GM19467 (cell line): ENCODE data around the gene IDH3B.

Source experiments
- ATAC-seq: cut with Tn5 transposase; IDR thresholded peaks from one replicate; pipeline ENCODE4 v1.9.1; 2021; ENCODE audit warnings: mild to moderate bottlenecking, moderate library complexity; ENCODE audit not compliant: unreplicated experiment

Gene IDH3B

DNA sequence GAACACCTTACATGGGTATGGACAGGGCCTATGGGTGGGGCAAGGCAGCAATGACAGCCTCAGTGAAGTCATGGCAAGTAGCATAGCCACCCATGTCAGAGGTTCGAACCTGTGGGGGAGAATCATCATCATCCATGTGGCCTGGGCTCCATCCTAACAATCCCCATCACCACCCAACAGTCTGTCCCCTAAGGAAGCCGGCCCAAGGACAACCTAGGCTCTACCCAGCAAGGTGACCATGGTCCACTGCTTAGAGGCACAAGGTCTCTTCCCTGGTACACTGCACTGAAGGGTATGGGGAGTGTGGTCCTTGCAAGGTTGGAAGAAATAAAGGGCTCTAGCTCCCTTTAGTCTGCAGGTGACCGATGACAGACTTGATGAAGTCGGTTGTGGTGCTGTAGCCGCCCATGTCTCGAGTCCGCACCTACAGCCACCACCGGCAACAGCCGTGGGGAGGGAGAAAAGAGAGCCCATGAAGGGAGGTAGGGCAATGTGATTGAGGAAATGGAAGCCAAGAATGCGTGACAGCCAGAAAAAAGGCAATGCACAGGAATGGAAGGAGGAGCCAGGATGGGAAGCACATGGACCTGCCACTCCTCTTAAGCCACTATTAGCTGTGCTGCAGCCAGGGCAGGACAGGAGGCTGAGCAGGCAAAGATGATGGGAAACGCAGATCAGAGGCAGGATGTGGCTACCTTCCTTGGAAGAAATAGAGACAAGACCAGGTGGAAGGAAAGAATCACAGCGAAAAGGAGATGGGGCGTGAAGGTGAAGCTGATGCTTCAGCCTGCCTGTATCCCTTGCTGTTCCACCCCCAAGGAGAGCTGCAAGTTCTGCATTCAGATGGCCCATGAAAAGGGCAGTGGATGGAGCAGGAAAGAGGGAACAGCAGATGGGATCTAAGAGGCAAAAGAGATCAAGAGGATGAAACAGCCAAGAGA, 5.3 kb downstream of the IDH3B start:
- ATAC-seq, result no peak

DNA sequence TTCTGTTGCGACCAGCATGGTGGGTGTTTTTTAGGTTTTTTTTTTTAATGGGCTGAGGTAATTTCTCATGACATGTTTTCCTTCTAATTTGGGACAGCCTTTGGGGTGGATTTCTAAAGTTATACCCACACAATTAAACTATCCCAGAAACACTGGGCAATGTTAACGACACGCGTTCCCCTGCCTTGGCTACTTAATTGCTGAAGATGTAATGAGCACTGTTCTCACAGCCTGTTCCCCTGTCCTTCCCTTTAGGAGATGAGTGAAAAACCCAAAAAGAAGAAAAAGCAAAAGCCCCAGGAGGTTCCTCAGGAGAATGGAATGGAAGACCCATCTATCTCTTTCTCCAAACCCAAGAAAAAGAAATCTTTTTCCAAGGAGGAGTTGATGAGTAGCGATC, 6.3 kb downstream of the IDH3B start:
- no peak for ATAC-seq

DNA sequence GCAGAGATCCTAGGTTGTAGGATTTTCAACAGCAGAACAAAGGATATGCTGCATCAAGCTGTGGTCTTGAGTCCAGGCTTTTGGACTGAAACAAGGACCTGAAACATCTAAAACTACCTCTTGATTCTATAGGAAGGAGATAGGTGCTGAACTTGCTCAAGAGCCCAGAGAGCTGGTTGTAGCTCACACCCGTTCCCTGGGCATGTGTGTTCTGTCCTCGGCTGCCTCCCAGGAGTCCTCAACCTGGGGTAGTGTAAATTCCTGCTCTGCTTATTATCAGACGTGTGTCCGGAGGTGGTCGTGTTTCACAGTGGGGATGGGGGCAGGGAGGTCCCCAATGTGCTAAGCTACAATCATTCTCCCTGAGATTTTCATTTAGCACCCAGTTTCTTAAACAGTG, 6.8 kb downstream of the IDH3B start:
- no peak for ATAC-seq

DNA sequence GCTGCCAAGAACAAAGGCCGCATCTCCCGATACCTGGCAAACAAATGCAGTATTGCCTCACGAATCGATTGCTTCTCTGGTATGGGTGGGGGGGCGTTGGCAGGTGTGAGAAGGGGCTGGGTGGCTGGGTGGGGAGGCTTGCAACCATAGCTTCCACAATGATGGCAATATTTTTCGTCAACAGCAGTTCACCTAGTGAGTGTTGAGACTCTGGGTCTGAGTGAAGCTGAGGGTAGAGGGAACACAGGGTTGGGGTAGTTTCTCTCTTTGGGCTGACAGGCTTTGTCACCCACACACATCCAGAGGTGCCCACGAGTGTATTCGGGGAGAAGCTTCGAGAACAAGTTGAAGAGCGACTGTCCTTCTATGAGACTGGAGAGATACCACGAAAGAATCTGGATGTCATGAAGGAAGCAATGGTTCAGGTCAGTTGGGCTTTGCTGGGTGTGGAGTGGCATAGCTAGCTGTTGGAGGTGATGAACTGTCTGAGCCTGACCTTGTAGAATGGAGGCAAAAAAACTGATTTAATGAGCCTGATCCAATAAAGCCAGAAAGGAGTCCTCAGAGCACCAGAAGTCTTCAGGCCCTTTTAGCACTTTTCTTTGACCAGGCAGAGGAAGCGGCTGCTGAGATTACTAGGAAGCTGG, 7.4 kb downstream of the IDH3B start:
- no peak for ATAC-seq

DNA sequence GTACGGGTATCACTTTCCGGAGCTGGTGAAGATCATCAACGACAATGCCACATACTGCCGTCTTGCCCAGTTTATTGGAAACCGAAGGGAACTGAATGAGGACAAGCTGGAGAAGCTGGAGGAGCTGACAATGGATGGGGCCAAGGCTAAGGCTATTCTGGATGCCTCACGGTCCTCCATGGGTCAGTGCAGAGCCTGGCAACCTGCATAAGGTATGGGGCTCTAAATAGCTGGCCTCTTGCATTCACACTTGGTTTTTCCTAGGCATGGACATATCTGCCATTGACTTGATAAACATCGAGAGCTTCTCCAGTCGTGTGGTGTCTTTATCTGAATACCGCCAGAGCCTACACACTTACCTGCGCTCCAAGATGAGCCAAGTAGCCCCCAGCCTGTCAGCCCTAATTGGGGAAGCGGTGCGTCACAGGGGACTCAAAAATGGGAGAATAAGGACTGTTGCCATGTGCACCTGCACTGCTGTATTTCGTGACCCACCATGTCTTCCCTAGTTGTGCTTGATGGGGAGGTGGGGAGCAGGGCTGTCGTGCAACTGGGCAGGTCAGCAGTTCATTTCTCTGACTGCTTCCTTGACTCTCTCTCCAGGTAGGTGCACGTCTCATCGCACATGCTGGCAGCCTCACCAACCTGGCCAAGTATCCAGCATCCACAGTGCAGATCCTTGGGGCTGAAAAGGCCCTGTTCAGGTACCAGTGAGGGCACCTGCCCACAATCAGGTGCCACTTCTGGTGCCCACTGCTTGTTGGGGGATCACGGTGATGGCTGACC, 8.5 kb downstream of the IDH3B start:
- no peak for ATAC-seq

DNA sequence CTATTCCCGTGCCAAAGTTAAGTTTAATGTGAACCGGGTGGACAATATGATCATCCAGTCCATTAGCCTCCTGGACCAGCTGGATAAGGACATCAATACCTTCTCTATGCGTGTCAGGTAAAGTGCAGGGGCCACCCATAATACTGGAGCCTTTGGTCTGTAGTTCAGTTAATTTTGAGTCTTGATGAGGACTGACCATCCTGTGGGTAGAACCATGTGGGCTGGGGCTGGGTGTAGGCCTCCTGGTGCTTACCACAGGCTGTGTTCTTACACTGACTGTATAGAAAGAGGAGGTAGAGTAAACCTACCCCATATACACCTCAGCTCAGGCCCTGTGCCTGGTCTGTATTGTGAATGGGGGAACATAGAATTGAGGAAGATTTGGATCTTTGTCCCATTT, 9.2 kb downstream of the IDH3B start:
- ATAC-seq, result no peak

DNA sequence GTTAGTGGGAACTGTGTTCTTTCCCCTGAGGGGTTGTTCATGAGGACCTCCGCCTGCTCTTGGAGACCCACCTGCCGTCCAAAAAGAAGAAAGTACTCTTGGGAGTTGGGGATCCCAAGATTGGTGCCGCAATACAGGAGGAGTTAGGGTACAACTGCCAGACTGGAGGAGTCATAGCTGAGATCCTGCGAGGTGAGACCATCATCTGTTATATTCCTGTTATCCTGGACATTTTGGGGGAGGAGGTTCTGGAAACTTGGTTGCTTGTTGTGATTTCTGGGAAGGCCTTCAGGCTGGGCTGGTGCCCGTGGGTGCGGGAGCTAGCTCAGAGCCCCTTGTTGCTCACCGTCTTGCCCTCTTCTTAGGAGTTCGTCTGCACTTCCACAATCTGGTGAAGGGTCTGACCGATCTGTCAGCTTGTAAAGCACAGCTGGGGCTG, 9.6 kb downstream of the IDH3B start:
- ATAC-seq, result no peak

DNA sequence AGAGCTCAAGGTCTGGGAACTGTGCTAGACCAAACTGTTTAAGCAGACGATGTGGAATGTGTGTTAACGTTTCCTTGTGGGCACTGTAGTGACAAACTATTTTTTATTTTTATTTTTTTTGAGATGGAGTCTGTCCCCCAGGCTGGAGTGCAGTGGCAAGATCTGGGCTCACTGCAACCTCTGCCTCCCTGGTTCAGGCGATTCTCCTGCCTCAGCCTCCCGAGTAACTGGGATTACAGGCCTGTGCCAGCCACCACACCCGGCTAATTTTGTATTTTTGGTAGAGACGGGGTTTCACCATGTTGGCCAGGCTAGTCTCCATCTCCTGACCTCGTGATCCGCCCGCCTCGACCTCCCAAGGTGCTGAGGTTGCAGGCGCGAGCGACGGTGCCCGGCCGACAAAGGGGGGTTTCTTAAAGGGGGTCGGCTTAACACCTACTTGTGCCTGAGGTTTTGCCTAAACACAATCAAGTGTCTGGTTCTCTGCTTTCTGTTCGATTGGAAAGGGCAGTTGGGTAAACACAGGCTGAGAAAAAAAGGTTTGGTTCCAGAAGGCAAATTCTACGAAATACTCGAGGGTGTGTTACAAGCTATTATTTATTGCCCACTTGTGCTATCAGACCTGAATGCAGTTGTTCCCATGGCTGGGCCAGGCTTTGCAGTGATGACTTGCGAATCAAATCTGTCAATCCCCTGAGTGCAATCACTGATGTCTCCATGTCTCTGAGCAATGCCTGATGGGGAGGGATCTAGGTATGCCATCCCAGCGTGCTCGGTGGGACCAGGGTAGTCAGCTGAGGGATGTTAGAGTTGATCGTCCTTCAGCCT, 10.2 kb downstream of the IDH3B start:
- no peak for ATAC-seq

DNA sequence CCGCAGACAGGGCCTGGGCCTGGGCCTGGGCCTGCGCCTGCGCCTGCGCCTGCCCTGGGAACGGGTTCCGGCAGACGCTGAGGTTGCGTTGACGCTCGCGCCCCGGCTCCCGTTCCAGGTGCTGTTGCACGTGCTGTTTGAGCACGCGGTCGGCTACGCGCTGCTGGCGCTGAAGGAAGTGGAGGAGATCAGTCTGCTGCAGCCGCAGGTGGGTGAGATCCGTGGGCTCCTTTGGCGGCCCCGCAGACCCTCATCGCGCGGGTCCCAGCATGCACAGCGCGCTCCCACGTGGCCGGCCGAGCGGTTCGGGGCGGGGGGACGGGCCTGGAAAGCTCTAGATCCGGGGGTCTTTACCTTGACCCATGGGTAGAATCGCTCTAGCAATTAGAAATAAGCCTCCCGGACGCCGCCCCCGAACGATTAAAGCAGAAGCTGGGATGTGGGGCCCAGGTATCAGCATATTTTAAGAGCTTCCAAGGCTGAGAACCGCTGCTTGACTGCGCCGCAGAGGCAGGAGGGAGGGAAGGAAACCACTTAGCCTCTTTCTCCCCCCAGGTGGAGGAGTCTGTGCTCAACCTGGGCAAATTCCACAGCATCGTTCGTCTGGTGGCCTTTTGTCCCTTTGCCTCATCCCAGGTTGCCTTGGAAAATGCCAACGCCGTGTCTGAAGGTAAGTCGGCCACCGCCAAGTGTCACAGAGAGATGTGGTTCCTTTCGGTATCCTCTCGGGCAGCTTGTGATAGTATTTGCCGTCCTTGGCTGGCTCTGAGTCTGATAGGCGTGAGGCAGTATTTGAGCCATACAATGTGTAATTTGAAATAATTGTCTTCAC, 11.1 kb downstream of the IDH3B start:
- ATAC-seq, result peak; percentile 32

DNA sequence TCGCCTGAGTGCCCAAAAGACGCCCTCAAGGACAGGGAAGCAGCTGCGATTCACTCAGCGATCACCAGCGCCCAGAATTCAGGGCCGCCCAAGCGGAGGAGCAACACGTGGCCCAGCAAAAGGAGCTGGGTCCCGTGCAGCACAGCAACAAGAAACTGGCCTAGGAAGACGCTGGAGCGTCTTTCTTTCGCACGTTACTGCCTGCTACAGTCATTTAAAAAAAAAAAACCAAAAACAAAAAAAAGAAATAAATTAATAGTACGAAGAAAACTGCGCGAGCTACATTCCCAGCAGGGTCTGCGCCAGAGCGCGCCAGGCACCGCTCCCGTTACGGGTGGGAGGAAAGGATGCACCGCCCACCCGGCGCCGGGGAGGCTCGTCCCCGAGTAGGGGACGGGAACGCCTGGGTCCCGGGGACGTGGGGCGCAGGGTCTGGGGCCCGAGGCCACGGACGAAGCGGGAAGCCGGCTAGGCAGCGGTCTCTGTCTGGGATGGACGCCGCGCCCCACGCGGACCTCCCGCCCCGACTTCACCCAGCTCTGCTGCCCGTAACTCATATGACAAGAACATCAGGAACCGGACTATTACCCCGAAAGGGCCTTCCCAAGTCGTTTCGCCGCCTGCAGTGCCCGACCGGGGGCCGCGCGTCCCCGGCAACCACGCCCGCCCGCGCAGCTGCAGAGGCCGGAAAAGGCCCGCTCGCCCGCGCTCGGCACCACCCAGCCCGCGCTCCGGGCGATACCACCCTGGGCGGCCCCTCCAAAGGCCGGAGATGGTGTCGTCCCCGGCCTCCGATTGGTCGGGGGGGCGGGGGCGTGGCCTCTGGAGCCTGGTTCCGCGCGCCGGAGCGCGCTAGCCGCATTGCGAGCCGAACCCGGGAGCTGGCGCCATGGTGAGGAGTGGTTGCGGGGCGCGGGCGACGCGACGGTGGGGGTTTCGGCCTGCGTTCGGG, 12.0 kb downstream of the IDH3B start, which contains the start of gene NOP56:
TSS of gene NOP56 (plus strand) at position 861 of the 952 bp plus-strand sequence. CDS start at position 890, 29 bp downstream.
- peak; percentile 79 for ATAC-seq

DNA sequence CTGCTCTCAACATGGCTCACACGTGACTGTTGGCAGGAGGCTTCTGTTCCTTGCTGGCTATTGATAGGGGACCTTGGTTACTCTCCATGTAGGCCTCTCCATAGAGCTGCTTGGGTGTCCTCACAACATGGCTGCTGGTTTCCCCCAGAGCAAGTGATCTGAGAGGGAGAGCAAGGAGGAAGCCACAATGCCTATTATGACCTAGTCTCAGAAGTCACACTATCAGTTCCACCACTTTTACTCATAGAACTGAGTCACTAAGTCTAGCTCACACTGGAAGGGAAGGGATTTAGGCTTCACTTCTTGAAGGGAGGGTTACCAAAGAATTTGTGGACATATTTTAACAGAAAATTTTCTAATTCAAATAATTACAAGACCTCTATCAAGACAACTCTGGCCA, 20.3 kb downstream of the IDH3B start:
- ATAC-seq, result no peak

DNA sequence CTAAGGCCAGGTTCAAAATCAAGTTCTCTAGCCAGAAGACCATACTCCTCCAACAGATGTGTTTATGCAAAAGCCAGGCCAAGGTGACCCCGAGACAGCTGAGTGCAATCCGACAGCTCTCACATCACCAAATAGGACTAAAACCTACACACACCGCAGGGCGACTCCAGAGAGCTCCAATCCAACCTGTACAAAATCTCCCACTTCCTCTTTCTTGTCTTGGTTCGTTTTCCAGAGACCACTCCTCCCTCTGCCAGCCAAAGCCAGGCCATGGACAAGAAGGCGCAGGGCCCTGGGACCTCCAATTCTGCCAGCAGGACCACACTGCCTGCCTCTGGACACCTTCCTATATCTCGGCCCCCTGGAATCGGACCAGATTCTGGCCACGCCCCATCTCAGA, 23.1 kb downstream of the IDH3B start:
- ATAC-seq, result no peak

DNA sequence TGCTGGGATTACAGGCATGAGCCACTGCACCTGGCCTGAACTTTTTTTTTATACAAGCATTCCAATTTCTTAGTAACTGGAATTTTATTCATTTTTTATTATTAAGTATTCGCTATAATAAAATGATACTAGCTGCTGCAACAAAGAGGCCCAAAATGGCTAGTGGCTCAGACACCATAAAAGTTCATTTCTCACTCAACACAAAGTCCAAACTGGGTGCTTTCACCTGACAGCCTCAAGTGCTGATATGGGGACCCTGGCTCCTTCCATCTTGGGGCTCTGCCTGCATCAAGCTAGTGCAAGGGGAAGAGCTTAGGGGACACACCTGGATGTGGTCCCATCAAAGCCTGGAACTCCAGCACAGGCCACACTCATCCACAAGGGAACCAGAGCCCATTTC, 23.8 kb downstream of the IDH3B start:
- ATAC-seq, result no peak

DNA sequence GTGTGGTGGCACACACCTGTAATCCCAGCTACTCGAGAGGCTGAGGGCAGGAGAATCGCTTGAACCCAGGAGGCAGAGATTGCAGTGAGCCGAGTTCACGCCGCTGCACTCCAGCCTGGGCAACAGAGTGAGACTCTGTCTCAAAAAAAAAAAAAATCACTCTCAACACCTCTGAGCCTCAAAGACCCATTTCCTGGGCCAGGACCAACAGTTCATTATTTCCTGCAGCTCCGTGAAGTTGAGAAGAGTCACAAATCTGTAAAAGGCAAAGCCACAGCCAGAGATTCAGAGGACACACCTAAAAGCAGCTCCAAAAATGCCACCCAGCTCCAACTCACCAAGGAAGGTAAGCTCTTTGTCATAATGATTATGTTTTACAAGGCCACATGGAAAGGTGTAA, 26.8 kb downstream of the IDH3B start:
- no peak for ATAC-seq

DNA sequence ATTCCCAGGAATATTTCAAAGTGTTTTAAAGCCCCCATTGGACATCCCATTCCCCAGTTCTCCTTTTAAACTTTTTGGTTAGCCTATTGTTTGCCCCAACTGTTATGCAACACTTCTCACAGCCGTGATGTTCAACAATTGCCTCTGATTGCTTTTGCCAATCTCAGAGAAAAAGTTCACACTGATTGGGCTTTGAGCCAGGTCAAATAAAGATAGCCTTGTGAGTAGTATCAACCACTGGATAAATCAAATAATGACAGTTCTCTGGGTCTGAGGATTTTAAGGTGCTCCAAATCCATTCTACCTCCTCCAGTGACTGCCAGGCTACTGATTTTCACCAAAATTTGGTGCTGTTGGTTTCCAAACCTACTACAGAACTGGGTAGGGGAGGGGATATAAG, 30.6 kb downstream of the IDH3B start:
- ATAC-seq, result no peak

DNA sequence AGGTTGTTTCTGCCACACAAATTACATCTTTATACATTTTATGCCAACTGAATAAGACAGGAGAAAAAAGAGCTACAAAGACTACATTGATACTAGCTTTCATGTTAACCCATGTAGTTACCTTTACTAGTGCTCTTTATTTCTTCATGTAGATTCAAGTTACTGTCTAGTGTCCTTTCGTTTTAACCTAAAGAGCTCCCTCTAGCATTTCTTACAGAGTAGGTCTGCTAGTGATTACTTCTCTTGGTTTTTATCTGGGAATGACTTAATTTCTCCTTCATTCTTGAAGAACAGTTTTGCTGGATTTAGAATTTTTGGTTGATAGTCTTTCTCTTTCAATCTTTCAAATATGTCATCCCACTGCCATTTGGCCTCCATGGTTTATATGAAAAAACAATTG, 32.8 kb downstream of the IDH3B start:
- no peak for ATAC-seq

DNA sequence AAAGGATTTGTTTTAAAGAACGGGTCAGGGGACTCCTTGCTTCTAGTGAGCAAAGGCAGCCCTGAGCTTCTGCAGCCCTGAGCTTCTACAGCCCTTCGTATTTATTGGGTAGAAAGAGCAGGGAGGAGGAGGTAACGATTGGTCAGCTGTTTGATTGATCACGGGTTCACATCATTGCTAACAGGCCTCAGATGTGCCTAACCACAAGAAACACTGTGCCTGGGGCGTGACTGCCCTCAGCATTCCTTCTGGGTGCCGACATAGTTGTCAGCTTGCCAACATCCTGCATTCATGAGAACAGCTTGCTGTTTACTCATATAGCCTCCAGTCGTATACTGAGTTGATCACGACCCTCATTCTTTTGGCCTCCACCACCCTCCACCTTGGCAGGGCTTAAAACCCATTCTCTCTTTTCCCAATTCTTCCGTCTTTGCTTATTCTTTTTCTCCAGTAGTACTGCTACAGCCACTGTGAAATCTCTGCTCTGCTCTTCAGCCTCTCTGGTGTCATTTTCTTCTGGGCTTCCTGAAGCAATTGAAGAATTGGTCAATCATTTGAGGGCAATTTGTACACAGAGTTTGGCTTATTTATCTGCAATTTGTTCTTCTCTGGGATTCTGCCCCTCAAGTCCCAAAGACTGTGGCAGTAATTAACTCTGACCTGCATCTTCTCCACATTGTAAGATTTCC, 37.0 kb downstream of the IDH3B start:
- no peak for ATAC-seq

DNA sequence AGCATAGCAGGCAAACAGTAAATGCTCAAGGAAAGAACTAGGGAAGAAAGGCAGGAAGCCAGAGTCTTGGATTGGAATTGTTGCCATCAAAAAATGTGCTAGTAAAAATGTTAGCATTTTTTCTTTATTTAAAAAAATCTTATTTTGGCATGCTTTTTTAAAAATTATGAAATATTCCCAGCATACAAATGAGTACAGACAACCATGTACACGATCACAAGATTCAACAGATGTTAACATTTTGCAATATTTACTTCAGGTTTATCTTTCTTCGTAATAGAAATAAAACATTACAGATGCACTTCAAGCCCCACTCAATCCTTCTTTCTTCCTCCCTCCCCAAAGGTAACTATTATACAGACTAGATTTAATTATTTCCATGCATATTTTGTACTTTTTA, 39.0 kb downstream of the IDH3B start:
- no peak for ATAC-seq
